Measurements from ENCODE around the gene DDHD1.
"Not testable (repeated sequence)": the region's sequence is repeated elsewhere in the genome, so short reads cannot be mapped to it uniquely, and the experiment has no call there.

DNA sequence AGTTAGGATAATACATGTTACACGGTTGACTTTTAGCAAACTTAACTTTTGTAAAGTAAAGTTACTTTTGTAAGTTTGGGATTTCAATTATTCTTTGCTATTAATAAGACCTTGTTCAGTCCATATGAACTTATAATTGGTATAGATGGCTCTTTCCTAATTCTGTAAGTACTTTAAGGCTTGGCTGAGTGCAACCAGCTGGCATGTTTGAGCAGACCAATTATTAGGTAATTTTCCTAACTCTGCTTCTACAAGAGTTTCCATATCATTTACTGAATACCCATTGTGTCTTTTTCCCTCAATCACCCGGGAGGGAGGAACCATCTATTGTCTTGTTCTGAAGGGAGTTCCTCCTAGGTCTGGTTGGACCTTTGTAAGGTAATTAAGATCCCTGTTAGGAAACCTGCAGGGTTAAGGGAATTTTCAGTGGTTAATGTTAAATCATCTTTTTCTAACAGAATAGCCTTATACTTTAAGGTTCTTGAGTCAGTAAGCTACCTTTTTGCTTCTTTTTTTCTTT is 26.4 kb upstream of the DDHD1 start:
- TF ChIP-seq POLR2A (IDR thresholded peaks at IDR 0.05; ENCODE audit: low read length); GATA1 (IDR thresholded peaks at IDR 0.05; ENCODE audit: low read depth, low read length): not testable (repeated sequence)
